ENCODE measurements around the gene ADCY7.

Gene ADCY7

GRCh38 chr16:50265716-50266336 is 525 bp upstream of the ADCY7 start:
- no peak for DNase-seq (ENCODE audit: low read depth in 1 of 2, low spot score in 1 of 2)

GRCh38 chr16:50267151-50267631 is 840 bp downstream of the ADCY7 start:
- no peak for DNase-seq (ENCODE audit: low read depth in 1 of 2, low spot score in 1 of 2)

GRCh38 chr16:50267651-50268050 is 1.3 kb downstream of the ADCY7 start:
- no peak for DNase-seq (ENCODE audit: low read depth in 1 of 2, low spot score in 1 of 2)

GRCh38 chr16:50268352-50268751 is 2.0 kb downstream of the ADCY7 start:
- no peak for DNase-seq (ENCODE audit: low read depth in 1 of 2, low spot score in 1 of 2)

- no peak for DNase-seq (ENCODE audit: low read depth in 1 of 2, low spot score in 1 of 2)
Measured at GRCh38 chr16:50269061-50269705, 2.8 kb downstream of the ADCY7 start.

- DNase-seq (ENCODE audit: low read depth in 1 of 2, low spot score in 1 of 2) = no peak
Measured at GRCh38 chr16:50269769-50270509, 3.6 kb downstream of the ADCY7 start.

GRCh38 chr16:50270510-50271147 is 4.3 kb downstream of the ADCY7 start:
- no peak for DNase-seq (ENCODE audit: low read depth in 1 of 2, low spot score in 1 of 2)

GRCh38 chr16:50271148-50272041 is 5.0 kb downstream of the ADCY7 start:
- DNase-seq (ENCODE audit: low read depth in 1 of 2, low spot score in 1 of 2) = no peak

GRCh38 chr16:50272111-50272571 is 5.8 kb downstream of the ADCY7 start:
- no peak for DNase-seq (ENCODE audit: low read depth in 1 of 2, low spot score in 1 of 2)

- DNase-seq (ENCODE audit: low read depth in 1 of 2, low spot score in 1 of 2) = no peak
Measured at GRCh38 chr16:50272687-50273381, 6.5 kb downstream of the ADCY7 start.

- no peak for DNase-seq (ENCODE audit: low read depth in 1 of 2, low spot score in 1 of 2)
Measured at GRCh38 chr16:50273382-50273690, 7.0 kb downstream of the ADCY7 start.

GRCh38 chr16:50273888-50274325 is 7.6 kb downstream of the ADCY7 start:
- DNase-seq (ENCODE audit: low read depth in 1 of 2, low spot score in 1 of 2) = no peak

- DNase-seq (ENCODE audit: low read depth in 1 of 2, low spot score in 1 of 2) = peak; percentile 25 to 40
Measured at GRCh38 chr16:50274326-50275097, 8.2 kb downstream of the ADCY7 start.

GRCh38 chr16:50275098-50275415 is 8.7 kb downstream of the ADCY7 start:
- DNase-seq (ENCODE audit: low read depth in 1 of 2, low spot score in 1 of 2) = no peak

- DNase-seq (ENCODE audit: low read depth in 1 of 2, low spot score in 1 of 2) = no peak
Measured at GRCh38 chr16:50275428-50276325, 9.3 kb downstream of the ADCY7 start.

GRCh38 chr16:50276326-50276640 is 9.9 kb downstream of the ADCY7 start:
- DNase-seq (ENCODE audit: low read depth in 1 of 2, low spot score in 1 of 2) = no peak

- no peak for DNase-seq (ENCODE audit: low read depth in 1 of 2, low spot score in 1 of 2)
Measured at GRCh38 chr16:50276801-50277555, 10.6 kb downstream of the ADCY7 start.

GRCh38 chr16:50278251-50278650 is 11.9 kb downstream of the ADCY7 start:
- no peak for DNase-seq (ENCODE audit: low read depth in 1 of 2, low spot score in 1 of 2)
